ENCODE data around the gene MED13L. TPM values are rescaled to one million over a fixed set of nuclear protein-coding genes. Genes with fewer than 3 reads are reported as not detected.

Gene MED13L
- total RNA-seq, 4 donors from 2014 or later, result 126 to 194 (median 154) TPM

- no peaks in the 10 kb centered on the region for H3K27me3 ChIP-seq
- in situ Hi-C loops (cut with MboI; ENCODE audit: low pct_ligation_motif_present in 1 of 4, low pct_unique_long_range_greater_than_20kb in 1 of 4, low sequenced_read_pairs in 3 of 4), result no loop called here
- no peak overlapping the region for H3K27ac ChIP-seq
- H3K4me1 ChIP-seq, result peaks cover 0 to 16% (median 7%) of the 10 kb centered on the region in 4 donors
- DNase-seq, result no peak
- H3K4me3 ChIP-seq, result no peak overlapping the region
- no peaks in the 10 kb centered on the region for H3K9me3 ChIP-seq
- TF ChIP-seq CTCF (IDR thresholded peaks at IDR 0.05), result no peak
- TF ChIP-seq POLR2AphosphoS5 (IDR thresholded peaks at IDR 0.05), result no peak
- TF ChIP-seq POLR2A (IDR thresholded peaks at IDR 0.05), result no peak
- TF ChIP-seq EP300 (IDR thresholded peaks at IDR 0.05; ENCODE audit: low read depth), result no peak
- no peaks in the 10 kb centered on the region for H3K36me3 ChIP-seq
- WGBS, 2 donors (ENCODE audit: low coverage in 1 of 2), result 56 to 70% methylated on average over 1 to 2 of the region's 2 CpGs
- intact Hi-C loops (cut with DNase I; ENCODE audit: low total_unique reads), result no loop called here
Measured at GRCh38 chr12:116303929-116304328, 26.4 kb upstream of the MED13L start.

GRCh38 chr12:116303066-116303465, 25.6 kb upstream of the MED13L start:
- in situ Hi-C loops (cut with MboI; ENCODE audit: low pct_ligation_motif_present in 1 of 4, low pct_unique_long_range_greater_than_20kb in 1 of 4, low sequenced_read_pairs in 3 of 4), result no loop called here
- TF ChIP-seq CTCF (IDR thresholded peaks at IDR 0.05) (no peak), EP300 (IDR thresholded peaks at IDR 0.05; ENCODE audit: low read depth) (no peak), POLR2AphosphoS5 (IDR thresholded peaks at IDR 0.05) (no peak), POLR2A (IDR thresholded peaks at IDR 0.05) (no peak)
- intact Hi-C loops (cut with DNase I; ENCODE audit: low total_unique reads), result no loop called here
- Histone ChIP-seq H3K27me3 (no peaks in the 10 kb centered on the region), H3K27ac (no peak overlapping the region), H3K4me3 (no peak overlapping the region), H3K36me3 (no peaks in the 10 kb centered on the region), H3K9me3 (no peaks in the 10 kb centered on the region), H3K4me1 (peaks cover 0 to 20% (median 8%) of the 10 kb centered on the region in 4 donors)
- DNase-seq, result no peak
- WGBS, 2 donors (ENCODE audit: low coverage in 1 of 2), result 77 to 85% methylated on average over 3 to 4 of the region's 4 CpGs

GRCh38 chr12:116302166-116303058, 24.9 kb upstream of the MED13L start:
- in situ Hi-C loops (cut with MboI; ENCODE audit: low pct_ligation_motif_present in 1 of 4, low pct_unique_long_range_greater_than_20kb in 1 of 4, low sequenced_read_pairs in 3 of 4), result no loop called here

More at GRCh38 chr12:116302166-116303058, 24.9 kb upstream of the MED13L start:
- H3K36me3 ChIP-seq, result no peaks in the 10 kb centered on the region
- intact Hi-C loops (cut with DNase I; ENCODE audit: low total_unique reads), result no loop called here
- WGBS, 2 donors (ENCODE audit: low coverage in 1 of 2), result 80 to 89% methylated on average over 3 to 23 of the region's 23 CpGs
- TF ChIP-seq EP300 (IDR thresholded peaks at IDR 0.05; ENCODE audit: low read depth) (no peak), CTCF (IDR thresholded peaks at IDR 0.05) (no peak), POLR2AphosphoS5 (IDR thresholded peaks at IDR 0.05) (no peak), POLR2A (IDR thresholded peaks at IDR 0.05) (no peak)
- H3K27me3 ChIP-seq, result no peaks in the 10 kb centered on the region
- H3K9me3 ChIP-seq, result no peaks in the 10 kb centered on the region
- no peak overlapping the region for H3K27ac ChIP-seq
- peaks cover 0 to 20% (median 8%) of the 10 kb centered on the region in 4 donors for H3K4me1 ChIP-seq
- no peak for DNase-seq
- no peak overlapping the region for H3K4me3 ChIP-seq

Measured in transverse colon (tissue), 4 donors.